Measurements from ENCODE around the gene HIVEP3. TPM values are rescaled to one million over a fixed set of nuclear protein-coding genes. Genes with fewer than 3 reads are reported as not detected.

The HIVEP3 gene
- total RNA-seq, 1 donor from 2014 or later, result 3.6 TPM

DNA sequence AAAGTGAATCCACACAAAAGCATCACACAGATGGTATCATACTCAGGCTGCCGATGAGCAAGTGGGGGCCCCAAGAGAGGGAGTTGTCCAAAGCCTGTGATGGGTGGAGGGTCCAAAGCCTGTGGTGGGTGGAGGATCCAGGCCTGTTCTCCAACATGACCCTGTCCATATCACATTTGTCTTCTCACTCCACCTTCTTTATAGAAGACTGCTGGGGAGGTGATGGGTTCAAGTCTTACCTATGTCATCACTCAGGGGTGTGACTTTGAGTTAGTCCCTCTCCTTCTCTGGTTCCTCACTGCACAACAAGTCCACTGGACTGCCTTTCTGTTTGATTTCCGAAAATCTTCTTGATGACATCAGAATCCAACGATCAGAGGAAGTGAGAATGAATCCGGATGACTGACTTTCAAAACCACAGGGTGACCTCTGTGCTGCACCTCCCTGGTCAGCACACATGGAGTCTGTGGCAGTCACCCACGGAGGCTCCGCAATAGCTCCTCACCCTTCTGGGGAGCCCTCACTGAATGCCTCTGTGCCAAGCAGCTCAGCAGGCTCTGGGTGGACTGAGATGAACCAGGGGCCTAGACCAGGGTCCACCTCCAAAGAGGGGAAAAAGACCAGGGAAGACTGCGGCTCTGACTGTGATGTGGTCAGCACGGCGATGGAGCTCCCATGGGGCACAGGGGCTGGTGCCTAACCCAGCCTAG is 166.8 kb downstream of the HIVEP3 start:
- H3K4me3 Mint-ChIP-seq (ENCODE audit: unreplicated experiment), result no peak overlapping the region
- peaks cover 2% of the 10 kb centered on the region for H3K27me3 Mint-ChIP-seq (ENCODE audit: low read depth)
- H3K27ac Mint-ChIP-seq (ENCODE audit: unreplicated experiment), result no peak overlapping the region
- no peaks in the 10 kb centered on the region for H3K36me3 Mint-ChIP-seq (ENCODE audit: low read depth)
- no peak for DNase-seq (ENCODE audit: low spot score)
- H3K9me3 Mint-ChIP-seq (ENCODE audit: low read depth), result no peaks in the 10 kb centered on the region
- TF ChIP-seq, protein P1, sequence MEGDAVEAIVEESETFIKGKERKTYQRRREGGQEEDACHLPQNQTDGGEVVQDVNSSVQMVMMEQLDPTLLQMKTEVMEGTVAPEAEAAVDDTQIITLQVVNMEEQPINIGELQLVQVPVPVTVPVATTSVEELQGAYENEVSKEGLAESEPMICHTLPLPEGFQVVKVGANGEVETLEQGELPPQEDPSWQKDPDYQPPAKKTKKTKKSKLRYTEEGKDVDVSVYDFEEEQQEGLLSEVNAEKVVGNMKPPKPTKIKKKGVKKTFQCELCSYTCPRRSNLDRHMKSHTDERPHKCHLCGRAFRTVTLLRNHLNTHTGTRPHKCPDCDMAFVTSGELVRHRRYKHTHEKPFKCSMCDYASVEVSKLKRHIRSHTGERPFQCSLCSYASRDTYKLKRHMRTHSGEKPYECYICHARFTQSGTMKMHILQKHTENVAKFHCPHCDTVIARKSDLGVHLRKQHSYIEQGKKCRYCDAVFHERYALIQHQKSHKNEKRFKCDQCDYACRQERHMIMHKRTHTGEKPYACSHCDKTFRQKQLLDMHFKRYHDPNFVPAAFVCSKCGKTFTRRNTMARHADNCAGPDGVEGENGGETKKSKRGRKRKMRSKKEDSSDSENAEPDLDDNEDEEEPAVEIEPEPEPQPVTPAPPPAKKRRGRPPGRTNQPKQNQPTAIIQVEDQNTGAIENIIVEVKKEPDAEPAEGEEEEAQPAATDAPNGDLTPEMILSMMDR (IDR thresholded peaks at IDR 0.05), result no peak
- H3K4me1 Mint-ChIP-seq (ENCODE audit: low read depth), result no peaks in the 10 kb centered on the region

DNA sequence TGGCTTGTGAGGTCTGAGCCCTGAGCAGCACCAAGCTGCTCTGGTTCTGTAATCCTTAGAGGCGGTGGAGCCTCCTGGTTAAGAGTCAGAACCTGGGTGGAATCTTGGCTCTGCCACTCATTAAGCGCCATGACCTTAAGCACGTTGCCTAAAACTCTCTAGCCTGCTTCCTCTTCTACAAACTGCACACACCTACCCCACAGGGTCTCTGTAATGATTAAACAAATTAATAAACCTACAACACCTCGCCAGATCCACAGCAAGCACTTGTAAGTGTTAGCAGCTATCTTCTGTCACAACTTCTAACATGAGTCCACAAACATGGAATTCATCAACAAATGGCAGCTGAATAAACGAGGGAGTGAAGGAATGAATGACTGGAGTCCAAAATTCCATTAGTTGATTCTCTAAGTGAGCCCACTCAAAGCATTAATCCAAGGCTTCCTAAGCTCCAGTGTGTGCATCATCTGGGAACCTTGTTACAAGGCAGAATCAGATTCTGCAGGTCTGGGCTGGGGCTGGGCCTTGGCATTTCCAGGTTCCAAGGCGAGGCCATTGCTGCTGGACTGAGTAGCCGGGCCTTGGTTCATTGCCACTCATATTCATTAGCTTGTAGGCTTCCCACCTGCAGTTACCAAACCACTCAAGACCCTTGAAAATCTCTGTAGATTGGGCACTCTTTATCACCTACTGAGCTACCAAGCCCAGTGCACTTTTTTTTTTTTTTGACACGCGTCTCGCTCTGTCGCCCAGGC is 168.6 kb downstream of the HIVEP3 start:
- Mint-ChIP-seq H3K4me1 (ENCODE audit: low read depth) (peaks cover 3% of the 10 kb centered on the region), H3K9me3 (ENCODE audit: low read depth) (no peaks in the 10 kb centered on the region), H3K4me3 (ENCODE audit: unreplicated experiment) (no peak overlapping the region), H3K27ac (ENCODE audit: unreplicated experiment) (no peak overlapping the region), H3K27me3 (ENCODE audit: low read depth) (peaks cover 2% of the 10 kb centered on the region), H3K36me3 (ENCODE audit: low read depth) (no peaks in the 10 kb centered on the region)
- TF ChIP-seq, protein P1 (IDR thresholded peaks at IDR 0.05), result no peak
- DNase-seq (ENCODE audit: low spot score), result no peak

DNA sequence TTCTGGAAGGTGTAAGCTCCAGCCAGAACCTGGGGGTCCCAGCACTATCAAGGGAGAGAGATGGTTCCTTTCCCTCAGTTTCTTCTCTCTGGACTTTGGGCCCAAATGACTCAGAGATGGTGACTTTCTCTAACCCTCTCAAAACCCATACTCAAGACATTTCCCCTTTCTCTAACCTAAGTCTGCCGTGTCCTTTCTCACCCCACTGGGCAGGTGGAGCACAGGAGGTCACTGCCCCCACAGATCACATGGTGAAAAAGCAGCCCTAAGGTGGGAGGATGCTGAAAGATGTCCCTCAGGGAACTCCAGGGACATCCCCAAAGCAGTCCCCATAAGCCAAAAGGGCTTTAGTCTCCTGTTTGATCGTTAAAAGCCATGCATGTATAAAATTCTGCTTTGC is 173.7 kb downstream of the HIVEP3 start:
- peaks cover 7% of the 10 kb centered on the region for H3K4me1 Mint-ChIP-seq (ENCODE audit: low read depth)

DNA sequence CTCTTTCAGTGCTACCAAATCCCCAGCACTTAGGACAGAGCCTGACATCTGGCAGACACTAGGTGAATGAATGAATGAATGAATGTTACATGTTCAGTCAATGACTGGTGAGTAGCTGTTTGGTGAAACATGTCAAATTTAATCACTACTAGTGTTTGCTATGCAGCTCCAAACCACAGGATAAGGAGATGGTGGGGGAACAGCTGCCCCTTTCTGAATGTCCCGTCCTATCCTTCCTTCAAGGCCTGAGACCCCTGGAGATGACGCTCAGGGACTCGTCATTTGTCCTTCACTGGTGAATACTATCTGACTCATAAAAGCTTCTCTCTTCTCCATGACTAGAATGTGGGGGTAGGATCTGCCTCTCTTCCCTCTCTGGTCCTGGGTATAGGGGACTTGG is 175.4 kb downstream of the HIVEP3 start:
- Mint-ChIP-seq H3K27me3 (ENCODE audit: low read depth) (no peaks in the 10 kb centered on the region), H3K4me3 (ENCODE audit: unreplicated experiment) (no peak overlapping the region), H3K9me3 (ENCODE audit: low read depth) (no peaks in the 10 kb centered on the region), H3K36me3 (ENCODE audit: low read depth) (no peaks in the 10 kb centered on the region), H3K27ac (ENCODE audit: unreplicated experiment) (no peak overlapping the region), H3K4me1 (ENCODE audit: low read depth) (peaks cover 19% of the 10 kb centered on the region)
- TF ChIP-seq, protein P1 (IDR thresholded peaks at IDR 0.05), result no peak
- no peak for DNase-seq (ENCODE audit: low spot score)

More for the DNA sequence above, 173.7 kb downstream of the HIVEP3 start:
- Mint-ChIP-seq H3K27ac (ENCODE audit: unreplicated experiment) (no peak overlapping the region), H3K9me3 (ENCODE audit: low read depth) (no peaks in the 10 kb centered on the region), H3K4me3 (ENCODE audit: unreplicated experiment) (no peak overlapping the region), H3K27me3 (ENCODE audit: low read depth) (peaks cover 2% of the 10 kb centered on the region), H3K36me3 (ENCODE audit: low read depth) (no peaks in the 10 kb centered on the region)
- TF ChIP-seq, protein P1 (IDR thresholded peaks at IDR 0.05), result no peak
- DNase-seq (ENCODE audit: low spot score), result no peak

DNA sequence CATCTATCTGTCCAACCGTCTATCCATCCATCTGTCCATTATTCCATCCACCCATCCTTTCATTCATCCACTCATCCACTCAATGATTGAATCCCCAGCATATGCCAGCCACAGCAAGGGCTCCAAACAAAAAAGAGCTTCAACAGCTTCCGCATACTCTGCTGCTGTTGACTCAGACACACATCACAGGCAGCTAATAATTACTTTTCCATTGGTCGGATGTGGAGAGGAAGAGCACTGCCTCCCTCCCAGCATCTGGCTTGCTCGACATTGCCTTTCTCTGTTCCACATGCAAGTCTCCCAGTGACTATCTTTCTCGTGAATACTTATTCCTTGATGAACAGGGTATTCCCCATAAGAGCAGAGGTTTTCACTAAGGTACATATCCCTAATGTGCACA is 176.5 kb downstream of the HIVEP3 start:
- no peak overlapping the region for H3K4me3 Mint-ChIP-seq (ENCODE audit: unreplicated experiment)
- H3K4me1 Mint-ChIP-seq (ENCODE audit: low read depth), result peaks cover 19% of the 10 kb centered on the region
- no peaks in the 10 kb centered on the region for H3K27me3 Mint-ChIP-seq (ENCODE audit: low read depth)
- H3K36me3 Mint-ChIP-seq (ENCODE audit: low read depth), result no peaks in the 10 kb centered on the region
- no peak overlapping the region for H3K27ac Mint-ChIP-seq (ENCODE audit: unreplicated experiment)
- TF ChIP-seq, protein P1 (IDR thresholded peaks at IDR 0.05), result no peak
- DNase-seq (ENCODE audit: low spot score), result no peak
- no peaks in the 10 kb centered on the region for H3K9me3 Mint-ChIP-seq (ENCODE audit: low read depth)

Measured in chondrocyte (in vitro differentiated cells).